PC-3 (cell line): ENCODE measurements around the gene PAFAH2.

ENCODE experiments used
- CTCF ChIP-seq: fragments of 300-600 bp; sonication (generic); conservative IDR thresholded peaks from 2 replicates; pipeline ENCODE4 v1.5.1; 2017; ENCODE audit warnings: antibody characterized with exemption, low read depth, mild to moderate bottlenecking, low read length
- EZH2 ChIP-seq: fragments of 300-600 bp; sonication (generic); IDR thresholded peaks from one replicate; pipeline ENCODE4 v1.6.1; 2017; ENCODE audit warnings: antibody characterized with exemption, mild to moderate bottlenecking, low read length; ENCODE audit not compliant: unreplicated experiment

GRCh38 chr1:25994402-25995150, 3.3 kb downstream of the PAFAH2 start:
- TF ChIP-seq CTCF (no peak), EZH2 (no peak)
